Measurements from ENCODE around the gene PHLPP1. TPM values are rescaled to one million over a fixed set of nuclear protein-coding genes. Genes with fewer than 3 reads are reported as not detected.

Gene PHLPP1
- total RNA-seq, 1 experiment from 2014 or later = 39.9 TPM

- H3K9me3 ChIP-seq (ENCODE audit: control insufficient read depth, low read depth, low read length) = no peaks in the 10 kb centered on the region
- no peak overlapping the region for H4K91ac ChIP-seq (ENCODE audit: insufficient read length, low read depth, low read length)
- H4K5ac ChIP-seq (ENCODE audit: insufficient read length, low read depth, low read length) = no peak overlapping the region
- H3K79me2 ChIP-seq (ENCODE audit: insufficient read depth, low read length) = peaks cover 9% of the 10 kb centered on the region; the same call in 1 of the 2 replicates
- H3K27me3 ChIP-seq (ENCODE audit: insufficient read depth, low read length) = no peaks in the 10 kb centered on the region
- Mint-ChIP-seq H3K27ac (peak overlapping the region in 1 of 3 experiments; percentile 19; a peak in 2 of 7 replicates), H3K27me3 (ENCODE audit: low read depth) (no peaks in the 10 kb centered on the region), H3K9me3 (no peaks in the 10 kb centered on the region), H3K4me3 (no peak overlapping the region), H3K36me3 (ENCODE audit: insufficient read depth in 1 of 3, low read depth in 3 of 3) (peaks cover 8 to 10% (median 10%) of the 10 kb centered on the region in 3 experiments; a peak in 5 of 7 replicates), H3K4me1 (peaks cover 37 to 39% of the 10 kb centered on the region in 2 experiments)
- no peak overlapping the region for H3K18ac ChIP-seq (ENCODE audit: insufficient read length, low read depth, low read length)
- H3K23me2 ChIP-seq (ENCODE audit: insufficient read length, low read depth, low read length, poor library complexity, severe bottlenecking) = no peaks in the 10 kb centered on the region
- H3K4me2 ChIP-seq (ENCODE audit: insufficient read depth, insufficient read length, low read length) = no peak overlapping the region
- no peak overlapping the region for H2BK15ac ChIP-seq (ENCODE audit: low read depth, low read length)
- no peak overlapping the region for H2BK120ac ChIP-seq (ENCODE audit: low read depth, low read length, poor library complexity, severe bottlenecking)
- no peak overlapping the region for H3K56ac ChIP-seq (ENCODE audit: insufficient read length, low read depth, low read length)
- no peak overlapping the region for H3K4ac ChIP-seq (ENCODE audit: low read depth, low read length)
- no peak overlapping the region for H2AFZ ChIP-seq (ENCODE audit: low read length)
- TF ChIP-seq, protein P1, sequence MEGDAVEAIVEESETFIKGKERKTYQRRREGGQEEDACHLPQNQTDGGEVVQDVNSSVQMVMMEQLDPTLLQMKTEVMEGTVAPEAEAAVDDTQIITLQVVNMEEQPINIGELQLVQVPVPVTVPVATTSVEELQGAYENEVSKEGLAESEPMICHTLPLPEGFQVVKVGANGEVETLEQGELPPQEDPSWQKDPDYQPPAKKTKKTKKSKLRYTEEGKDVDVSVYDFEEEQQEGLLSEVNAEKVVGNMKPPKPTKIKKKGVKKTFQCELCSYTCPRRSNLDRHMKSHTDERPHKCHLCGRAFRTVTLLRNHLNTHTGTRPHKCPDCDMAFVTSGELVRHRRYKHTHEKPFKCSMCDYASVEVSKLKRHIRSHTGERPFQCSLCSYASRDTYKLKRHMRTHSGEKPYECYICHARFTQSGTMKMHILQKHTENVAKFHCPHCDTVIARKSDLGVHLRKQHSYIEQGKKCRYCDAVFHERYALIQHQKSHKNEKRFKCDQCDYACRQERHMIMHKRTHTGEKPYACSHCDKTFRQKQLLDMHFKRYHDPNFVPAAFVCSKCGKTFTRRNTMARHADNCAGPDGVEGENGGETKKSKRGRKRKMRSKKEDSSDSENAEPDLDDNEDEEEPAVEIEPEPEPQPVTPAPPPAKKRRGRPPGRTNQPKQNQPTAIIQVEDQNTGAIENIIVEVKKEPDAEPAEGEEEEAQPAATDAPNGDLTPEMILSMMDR (conservative IDR thresholded peaks at IDR 0.05) = no peak
- no CpG with 5 or more reads among the region's 7 CpGs for WGBS (ENCODE audit: extremely low coverage, insufficient read length, low lambda C conversion rate)
- no peaks in the 10 kb centered on the region; the same call in 1 of the 2 replicates for H3K4me1 ChIP-seq (ENCODE audit: insufficient read depth, low read length)
- H3K27ac ChIP-seq (ENCODE audit: insufficient read length, low read depth, low read length) = no peak overlapping the region
- H2BK5ac ChIP-seq (ENCODE audit: insufficient read length, low read length) = no peak overlapping the region
- H3K23ac ChIP-seq (ENCODE audit: insufficient read length, low read depth, low read length) = no peak overlapping the region
- H2AK5ac ChIP-seq (ENCODE audit: insufficient read length, low read length) = no peak overlapping the region
- no peak overlapping the region for H3T11ph ChIP-seq (ENCODE audit: low read length)
- no peak overlapping the region for H3K9ac ChIP-seq (ENCODE audit: extremely low read depth, insufficient read length, low read length)
- DNase-seq = no peak
- no peak overlapping the region for H2BK12ac ChIP-seq (ENCODE audit: insufficient read length, low read depth, low read length)
- H3K79me1 ChIP-seq (ENCODE audit: insufficient read depth, low read depth, low read length, poor library complexity, severe bottlenecking) = peaks cover 5% of the 10 kb centered on the region
- no peak overlapping the region for H4K8ac ChIP-seq (replicated peaks; ENCODE audit: insufficient read length, low read depth, low read length)
- H3K14ac ChIP-seq (ENCODE audit: insufficient read depth, low read length) = no peak overlapping the region
- H2BK20ac ChIP-seq (ENCODE audit: low read depth, low read length, poor library complexity, severe bottlenecking) = no peak overlapping the region
- H4K20me1 ChIP-seq (ENCODE audit: control insufficient read depth, insufficient read depth, insufficient read length) = no peaks in the 10 kb centered on the region
Measured at GRCh38 chr18:62844850-62845643, 129.7 kb downstream of the PHLPP1 start.

Data from H9 (cell line).